IMR-90 (cell line): Measurements from ENCODE around the gene UNKL. TPM values are rescaled to one million over a fixed set of nuclear protein-coding genes. Genes with fewer than 3 reads are reported as not detected.

Source experiments
- ATAC-seq: fragments of 200-7000 bp; cut with Tn5 transposase; 2 replicates; pipeline ENCODE4 v1.9.1; 2020; ENCODE audit warnings: low read depth, mild to moderate bottlenecking, moderate library complexity
- BruUV-seq: library from RNA; stranded (reverse); fragments of 400-500 nt; replicated peaks from 2 replicates; lab custom pipeline; 2021; lab: Mats Ljungman, UMichigan
- CTCF ChIA-PET: fragments of 300-600 bp; formaldehyde crosslinking; extraction: SDS; loops from one replicate; lab custom pipeline; 2021; ENCODE audit warnings: antibody characterized with exemption; lab: Yijun Ruan, JAX
- POLR2A ChIA-PET: fragments of 300-600 bp; sonication (Branson Sonifier 250); formaldehyde crosslinking; loops from one replicate; lab custom pipeline; 2022; ENCODE audit warnings: antibody characterized with exemption; ENCODE audit not compliant: unreplicated experiment; lab: Charles Lee
- DNase-seq: peaks from one replicate; pipeline ENCODE4 v3.0.0; 2013
- H2AFZ ChIP-seq: replicated peaks from 2 replicates; pipeline ENCODE3; 2013; ENCODE audit warnings: low read length, mild to moderate bottlenecking; ENCODE audit not compliant: poor library complexity
- H2AK5ac ChIP-seq: 2 replicates; pipeline ENCODE4 v1.6.1; 2013; ENCODE audit warnings: low read depth, low read length, inconsistent platforms
- H2AK9ac ChIP-seq: replicated peaks from 2 replicates; pipeline ENCODE3; 2013; ENCODE audit warnings: mild to moderate bottlenecking, low read depth, low read length, moderate library complexity; ENCODE audit not compliant: poor library complexity
- H2BK120ac ChIP-seq: 2 replicates; pipeline ENCODE4 v1.6.1; 2013; ENCODE audit warnings: low read depth, low read length, inconsistent platforms
- H2BK15ac ChIP-seq: 3 replicates; pipeline ENCODE4 v1.6.1; 2013; ENCODE audit warnings: low read depth, low read length, inconsistent platforms
- H2BK20ac ChIP-seq: 2 replicates; pipeline ENCODE4 v1.6.1; 2013; ENCODE audit warnings: low read depth, mild to moderate bottlenecking, inconsistent platforms, low read length, moderate library complexity
- H2BK5ac ChIP-seq: 2 replicates; pipeline ENCODE4 v1.6.1; 2013; ENCODE audit warnings: mild to moderate bottlenecking, low read depth, low read length, inconsistent platforms; ENCODE audit not compliant: poor library complexity, severe bottlenecking
- H3K14ac ChIP-seq: replicated peaks from 2 replicates; pipeline ENCODE4 v1.6.1; 2013; ENCODE audit warnings: low read depth, low read length, inconsistent platforms
- H3K18ac ChIP-seq: 2 replicates; pipeline ENCODE4 v1.6.1; 2013; ENCODE audit warnings: low read depth, low read length, control low read depth
- H3K23ac ChIP-seq: 2 replicates; pipeline ENCODE4 v1.6.1; 2013; ENCODE audit warnings: low read depth, low read length, inconsistent platforms
- H3K27ac ChIP-seq: 2 replicates; pipeline ENCODE4 v1.5.1; 2013; ENCODE audit warnings: mild to moderate bottlenecking, control low read depth, low read length; ENCODE audit not compliant: insufficient read depth
- H3K27me3 ChIP-seq: 2 replicates; pipeline ENCODE4 v1.6.1; 2013; ENCODE audit warnings: low read length; ENCODE audit not compliant: control insufficient read depth, insufficient read depth
- H3K36me3 ChIP-seq: 2 replicates; pipeline ENCODE4 v1.6.1; 2013; ENCODE audit warnings: low read length, mixed read lengths; ENCODE audit not compliant: control insufficient read depth, insufficient read depth
- H3K4ac ChIP-seq: 2 replicates; pipeline ENCODE4 v1.6.1; 2013; ENCODE audit warnings: low read depth, low read length, inconsistent platforms
- H3K4me1 ChIP-seq: 2 replicates; pipeline ENCODE4 v1.6.1; 2013; ENCODE audit warnings: low read length, mixed read lengths; ENCODE audit not compliant: control insufficient read depth, insufficient read depth
- H3K4me2 ChIP-seq: 2 replicates; pipeline ENCODE4 v1.6.1; 2013; ENCODE audit warnings: low read depth, mild to moderate bottlenecking, control low read depth, low read length, moderate library complexity
- H3K4me3 ChIP-seq: 2 replicates; pipeline ENCODE4 v1.5.1; 2013; ENCODE audit warnings: low read depth, mild to moderate bottlenecking, control low read depth, low read length, moderate library complexity; ENCODE audit not compliant: insufficient read depth
- H3K56ac ChIP-seq: 2 replicates; pipeline ENCODE4 v1.6.1; 2013; ENCODE audit warnings: low read length, inconsistent platforms; ENCODE audit not compliant: insufficient read depth; ENCODE audit errors: extremely low read depth
- H3K79me1 ChIP-seq, 2 experiments: 2 replicates each; pipeline ENCODE4 v1.6.1; 2013; ENCODE audit warnings: low read length in 2 of 2, inconsistent platforms in 1 of 2, low read depth in 1 of 2
- H3K9ac ChIP-seq: 2 replicates; pipeline ENCODE4 v1.6.1; 2013; ENCODE audit warnings: low read depth, low read length, control low read depth
- H3K9me1 ChIP-seq: 2 replicates; pipeline ENCODE4 v1.6.1; 2013; ENCODE audit warnings: low read length, inconsistent platforms; ENCODE audit not compliant: insufficient read depth
- H3K9me3 ChIP-seq: 2 replicates; pipeline ENCODE4 v1.6.1; 2013; ENCODE audit warnings: low read length; ENCODE audit not compliant: control insufficient read depth, insufficient read depth
- H4K20me1 ChIP-seq: 2 replicates; pipeline ENCODE4 v1.6.1; 2013; ENCODE audit warnings: low read length, inconsistent platforms; ENCODE audit not compliant: insufficient read depth
- H4K5ac ChIP-seq: 2 replicates; pipeline ENCODE4 v1.6.1; 2013; ENCODE audit warnings: mild to moderate bottlenecking, low read depth, low read length, control low read depth
- H4K8ac ChIP-seq, 2 experiments: 2 replicates each; pipeline ENCODE4 v1.6.1; 2013; ENCODE audit warnings: low read depth in 2 of 2, low read length in 2 of 2, control low read depth in 1 of 2, inconsistent platforms in 1 of 2
- H4K91ac ChIP-seq: 2 replicates; pipeline ENCODE4 v1.6.1; 2013; ENCODE audit warnings: low read depth, low read length, inconsistent platforms; ENCODE audit not compliant: insufficient read depth
- BHLHE40 ChIP-seq: fragments of 150-350 bp; IDR thresholded peaks from 2 replicates; pipeline ENCODE4 v1.6.1; 2016; ENCODE audit warnings: mild to moderate bottlenecking, low read depth, low read length
- CEBPB ChIP-seq: IDR thresholded peaks from 2 replicates; pipeline ENCODE4 v1.6.1; 2012; ENCODE audit warnings: low read depth, low read length, improper control_type of control experiment
- CHD1 ChIP-seq: IDR thresholded peaks from 2 replicates; pipeline ENCODE4 v1.6.1; 2012; ENCODE audit warnings: low read depth, low read length, improper control_type of control experiment
- CTCF ChIP-seq: conservative IDR thresholded peaks from 2 replicates; pipeline ENCODE4 v1.5.1; 2012; ENCODE audit warnings: mild to moderate bottlenecking, low read depth, low read length, improper control_type of control experiment
- FOS ChIP-seq: fragments of 150-350 bp; IDR thresholded peaks from 2 replicates; pipeline ENCODE4 v1.6.1; 2016; ENCODE audit warnings: low read depth, low read length
- MAFK ChIP-seq: IDR thresholded peaks from 2 replicates; pipeline ENCODE4 v1.6.1; 2012; ENCODE audit warnings: low read depth, low read length, improper control_type of control experiment
- MAZ ChIP-seq: IDR thresholded peaks from 2 replicates; pipeline ENCODE4 v1.6.1; 2012; ENCODE audit warnings: low read depth, mild to moderate bottlenecking, low read length, improper control_type of control experiment, moderate library complexity, borderline replicate concordance
- MXI1 ChIP-seq: IDR thresholded peaks from 2 replicates; pipeline ENCODE4 v1.6.1; 2012; ENCODE audit warnings: low read depth, mild to moderate bottlenecking, low read length, moderate library complexity, borderline replicate concordance
- NFE2L2 ChIP-seq: fragments of 150-350 bp; IDR thresholded peaks from 2 replicates; pipeline ENCODE4 v1.6.1; 2016; ENCODE audit warnings: low read depth, mild to moderate bottlenecking, low read length
- POLR2A ChIP-seq: IDR thresholded peaks from 2 replicates; pipeline ENCODE4 v1.6.1; 2012; ENCODE audit warnings: mild to moderate bottlenecking, low read depth, low read length
- RAD21 ChIP-seq: IDR thresholded peaks from 2 replicates; pipeline ENCODE4 v1.6.1; 2012; ENCODE audit warnings: low read length, improper control_type of control experiment
- RCOR1 ChIP-seq: IDR thresholded peaks from 2 replicates; pipeline ENCODE4 v1.6.1; 2012; ENCODE audit warnings: mild to moderate bottlenecking, low read length, improper control_type of control experiment; ENCODE audit not compliant: insufficient replicate concordance
- RFX5 ChIP-seq: IDR thresholded peaks from 2 replicates; pipeline ENCODE4 v1.8.0; 2012; ENCODE audit warnings: low read depth, mild to moderate bottlenecking, low read length, moderate library complexity
- SMC3 ChIP-seq: fragments of 150-350 bp; IDR thresholded peaks from 2 replicates; pipeline ENCODE4 v1.6.1; 2016; ENCODE audit warnings: low read depth, mild to moderate bottlenecking, antibody characterized with exemption, low read length, moderate library complexity
- USF2 ChIP-seq: fragments of 150-350 bp; IDR thresholded peaks from 2 replicates; pipeline ENCODE4 v1.6.1; 2017; ENCODE audit warnings: mild to moderate bottlenecking, antibody characterized with exemption, low read length, low read depth
- WGBS, 2 experiments: methylation state at CpG; one replicate each; pipeline versions ENCODE4 v1.1.5 to v1.1.7; 2013; ENCODE audit warnings: missing lambda C conversion rate in 2 of 2; ENCODE audit not compliant: insufficient read length in 1 of 2; ENCODE audit errors: extremely low coverage in 2 of 2; 5-methylcytosine and 5-hydroxymethylcytosine counted together
- dilution Hi-C: fragments of 300-500 bp; cut with HindIII; formaldehyde crosslinking; loops from one replicate; pipeline ENCODE4 v1.14.3; 2018; ENCODE audit warnings: low sequenced_read_pairs; ENCODE audit not compliant: unreplicated experiment
- in situ Hi-C: fragments of 300-500 bp; cut with MboI; formaldehyde crosslinking; loops from 3 replicates; pipeline ENCODE4 v1.14.3; 2019; ENCODE audit warnings: low sequenced_read_pairs, inconsistent platforms, mixed read lengths
- intact Hi-C: fragments of 100-400 bp; cut with micrococcal nuclease; formaldehyde crosslinking; loops from 2 replicates; pipeline ENCODE4 v1.10.0; 2022
- polyA plus RNA-seq, 3 experiments: library from polyadenylated mRNA; depleted of rRNA; stranded (reverse); fragments of >200 nt; gene quantifications; 2 replicates each; pipeline ENCODE4 v1.2.3, GENCODE V29; 2012; ENCODE audit warnings: low replicate concordance in 1 of 3
- total RNA-seq: library from RNA; depleted of rRNA; stranded (reverse); fragments of >200 nt; gene quantifications from 2 replicates; pipeline ENCODE4 v1.2.3, GENCODE V29; 2012

The UNKL gene
- total and polyA plus RNA-seq, 2 of the 4 experiments (the other 2 are of a cell fraction) = 4.1 to 13.3 TPM

- no peak for ATAC-seq
- peaks cover 3 to 5% of the 10 kb centered on the region in 2 experiments; a peak in 2 of 4 replicates for H3K79me1 ChIP-seq
- H3K36me3 ChIP-seq = no peaks in the 10 kb centered on the region
- no peaks in the 10 kb centered on the region for H3K9me1 ChIP-seq
- H3K14ac ChIP-seq = no peak overlapping the region
- WGBS, 2 experiments = 77% methylated on average over 9 of the region's 42 CpGs; no CpG with 5 or more reads in 1 of the 2 experiments
- in situ Hi-C loops = no loop called here
- peaks cover 5% of the 10 kb centered on the region; the same call in 1 of the 2 replicates for H3K27me3 ChIP-seq
- no peak overlapping the region for H3K4ac ChIP-seq
- BruUV-seq = no TSS peak
- H3K9ac ChIP-seq = no peak overlapping the region
- no peak overlapping the region for H3K27ac ChIP-seq
- no peak overlapping the region for H3K4me2 ChIP-seq
- no peak overlapping the region for H3K4me3 ChIP-seq
- no peak overlapping the region for H2AK9ac ChIP-seq
- H2BK5ac ChIP-seq = no peak overlapping the region
- H2AK5ac ChIP-seq = no peak overlapping the region
- H2BK15ac ChIP-seq = no peak overlapping the region
- no peak for DNase-seq
- no peaks in the 10 kb centered on the region for H3K9me3 ChIP-seq
- no peak overlapping the region for H3K18ac ChIP-seq
- H4K20me1 ChIP-seq = no peaks in the 10 kb centered on the region
- POLR2A ChIA-PET = interaction anchor here (0.7 kb wide), 1 partner anchor 66 kb away, joined by 8 read pairs; no protein-coding TSS in a partner anchor
- no peak overlapping the region for H2BK20ac ChIP-seq
- intact Hi-C loops = loop anchor here (10.0 kb wide), 1 partner anchor 48 kb away; the partner anchor contains the start of gene CLCN7
- no peak overlapping the region for H4K8ac ChIP-seq
- CTCF ChIA-PET = no interaction called here
- dilution Hi-C loops = no loop called here
- H4K5ac ChIP-seq = no peak overlapping the region
- H2BK120ac ChIP-seq = no peak overlapping the region
- H3K23ac ChIP-seq = no peak overlapping the region
- no peak overlapping the region for H3K56ac ChIP-seq
- no peak overlapping the region for H2AFZ ChIP-seq
- H4K91ac ChIP-seq = no peak overlapping the region
- H3K4me1 ChIP-seq = no peaks in the 10 kb centered on the region
- no peak for TF ChIP-seq RAD21
- TF ChIP-seq MAZ = no peak
- TF ChIP-seq MXI1 = no peak
- no peak for TF ChIP-seq CHD1
- TF ChIP-seq POLR2A = no peak
- no peak for TF ChIP-seq SMC3
- no peak for TF ChIP-seq CEBPB
- no peak for TF ChIP-seq NFE2L2
- no peak for TF ChIP-seq BHLHE40
- TF ChIP-seq RCOR1 = no peak
- no peak for TF ChIP-seq FOS
- no peak for TF ChIP-seq MAFK
- TF ChIP-seq RFX5 = no peak
- TF ChIP-seq CTCF = no peak
- TF ChIP-seq USF2 = no peak
These were observed 12.4 kb upstream of the UNKL start for GRCh38 chr16:1426734-1427471.
